ENCODE results near the gene TRRAP. TPM values are rescaled to one million over a fixed set of nuclear protein-coding genes. Genes with fewer than 3 reads are reported as not detected.

Gene TRRAP
- polyA plus RNA-seq, 4 donors = 33.9 to 44.3 (median 39.3) TPM

- no peak for DNase-seq (ENCODE audit: low read depth in 4 of 4, low spot score in 3 of 4)
Observed at GRCh38 chr7:99021941-99022560, 143.7 kb downstream of the TRRAP start.

- no peak for DNase-seq (ENCODE audit: low read depth in 4 of 4, low spot score in 3 of 4)
Observed at GRCh38 chr7:99024066-99024465, 145.7 kb downstream of the TRRAP start.

- no peak for DNase-seq (ENCODE audit: low read depth in 4 of 4, low spot score in 3 of 4)
Observed at GRCh38 chr7:99027241-99027640, 148.9 kb downstream of the TRRAP start.

GRCh38 chr7:99027841-99028240, 149.5 kb downstream of the TRRAP start:
- no peak for DNase-seq (ENCODE audit: low read depth in 4 of 4, low spot score in 3 of 4)

- no peak for DNase-seq (ENCODE audit: low read depth in 4 of 4, low spot score in 3 of 4)
Observed at GRCh38 chr7:99028261-99028973, 150.1 kb downstream of the TRRAP start.

GRCh38 chr7:99029466-99030435, 151.4 kb downstream of the TRRAP start:
- no peak for DNase-seq (ENCODE audit: low read depth in 4 of 4, low spot score in 3 of 4)

GRCh38 chr7:99030457-99030856, 152.1 kb downstream of the TRRAP start:
- DNase-seq (ENCODE audit: low read depth in 4 of 4, low spot score in 3 of 4) = no peak

GRCh38 chr7:99030951-99031350, 152.6 kb downstream of the TRRAP start:
- no peak for DNase-seq (ENCODE audit: low read depth in 4 of 4, low spot score in 3 of 4)

- no peak for DNase-seq (ENCODE audit: low read depth in 4 of 4, low spot score in 3 of 4)
Observed at GRCh38 chr7:99031496-99031895, 153.2 kb downstream of the TRRAP start.

GRCh38 chr7:99032928-99033327, 154.6 kb downstream of the TRRAP start:
- DNase-seq (ENCODE audit: low read depth in 4 of 4, low spot score in 3 of 4) = no peak

- no peak for DNase-seq (ENCODE audit: low read depth in 4 of 4, low spot score in 3 of 4)
Observed at GRCh38 chr7:99033765-99034164, 155.4 kb downstream of the TRRAP start.

GRCh38 chr7:99034932-99035722, 156.8 kb downstream of the TRRAP start:
- DNase-seq (ENCODE audit: low read depth in 4 of 4, low spot score in 3 of 4) = no peak

GRCh38 chr7:99035723-99036545, 157.6 kb downstream of the TRRAP start:
- no peak for DNase-seq (ENCODE audit: low read depth in 4 of 4, low spot score in 3 of 4)

GRCh38 chr7:99036546-99037111, 158.3 kb downstream of the TRRAP start:
- no peak for DNase-seq (ENCODE audit: low read depth in 4 of 4, low spot score in 3 of 4)

GRCh38 chr7:99037327-99037940, 159.1 kb downstream of the TRRAP start:
- no peak for DNase-seq (ENCODE audit: low read depth in 4 of 4, low spot score in 3 of 4)

GRCh38 chr7:99038086-99038855, 159.9 kb downstream of the TRRAP start:
- DNase-seq (ENCODE audit: low read depth in 4 of 4, low spot score in 3 of 4) = no peak

GRCh38 chr7:99039384-99039891, 161.1 kb downstream of the TRRAP start:
- no peak for DNase-seq (ENCODE audit: low read depth in 4 of 4, low spot score in 3 of 4)
